ENCODE data around the gene TBC1D8B. TPM values are rescaled to one million over a fixed set of nuclear protein-coding genes. Genes with fewer than 3 reads are reported as not detected.
"Not testable (repeated sequence)": the region's sequence is repeated elsewhere in the genome, so short reads cannot be mapped to it uniquely, and the experiment has no call there.

TBC1D8B gene
- total RNA-seq, result 10 to 100 TPM in 2 of 4 donors, 1 to 10 TPM in 2; 5.3 to 27.9 (median 10.0) TPM

GRCh38 chrX:106802388-106803275, at the start of gene TBC1D8B:
Gene TBC1D8B, plus strand, starts transcription at chrX:106802673. Its CDS starts 181 bp downstream, at chrX:106802854.
- no peaks in the 10 kb centered on the region for H3K9me3 ChIP-seq
- no peaks in the 10 kb centered on the region for H3K27me3 ChIP-seq
- peak within 1 kb of the TSS; percentile 50 to 51 for H3K4me3 ChIP-seq
- peak within 1 kb of the TSS; percentile 21 to 36 for H3K27ac ChIP-seq
- H3K4me1 ChIP-seq, result no peaks in the 10 kb centered on the region
- TF ChIP-seq CTCF (IDR thresholded peaks at IDR 0.05) (peak in 1 of 4 experiments; percentile 10), POLR2A (IDR thresholded peaks at IDR 0.05) (peak; percentile 36 to 44)
- intact Hi-C loops (cut with DNase I; ENCODE audit: low total_unique reads), result no loop called here
- peak; percentile 79 to 87 for DNase-seq
- no peaks in the 10 kb centered on the region for H3K36me3 ChIP-seq

GRCh38 chrX:106769288-106769687, 33.2 kb upstream of the TBC1D8B start:
- H3K27me3 ChIP-seq; DNase-seq; H3K4me1 ChIP-seq; H3K9me3 ChIP-seq; H3K27ac ChIP-seq; H3K36me3 ChIP-seq; intact Hi-C loops (cut with DNase I; ENCODE audit: low total_unique reads); H3K4me3 ChIP-seq: not testable (repeated sequence)

GRCh38 chrX:106774981-106775380, 27.5 kb upstream of the TBC1D8B start:
- Histone ChIP-seq H3K27ac (no peak overlapping the region), H3K4me1 (no peaks in the 10 kb centered on the region), H3K9me3 (no peaks in the 10 kb centered on the region), H3K36me3 (no peaks in the 10 kb centered on the region), H3K27me3 (peaks cover 0 to 4% of the 10 kb centered on the region in 2 donors), H3K4me3 (no peak overlapping the region)
- intact Hi-C loops (cut with DNase I; ENCODE audit: low total_unique reads), result no loop called here
- DNase-seq, result no peak
- TF ChIP-seq CTCF (IDR thresholded peaks at IDR 0.05) (no peak), POLR2A (IDR thresholded peaks at IDR 0.05) (no peak)

- Histone ChIP-seq H3K4me1 (no peaks in the 10 kb centered on the region), H3K9me3 (no peaks in the 10 kb centered on the region), H3K4me3 (no peak overlapping the region), H3K27me3 (peaks cover 0 to 1% of the 10 kb centered on the region in 2 donors), H3K27ac (no peak overlapping the region), H3K36me3 (no peaks in the 10 kb centered on the region)
- TF ChIP-seq CTCF (IDR thresholded peaks at IDR 0.05) (no peak), POLR2A (IDR thresholded peaks at IDR 0.05) (no peak)
- DNase-seq, result no peak
- intact Hi-C loops (cut with DNase I; ENCODE audit: low total_unique reads), result no loop called here
Observed at GRCh38 chrX:106780264-106780663, 22.2 kb upstream of the TBC1D8B start.

- H3K9me3 ChIP-seq, result no peaks in the 10 kb centered on the region
- H3K27ac ChIP-seq, result no peak overlapping the region
- no peaks in the 10 kb centered on the region for H3K36me3 ChIP-seq
- no peaks in the 10 kb centered on the region for H3K4me1 ChIP-seq
- TF ChIP-seq POLR2A (IDR thresholded peaks at IDR 0.05), result no peak
- TF ChIP-seq CTCF (IDR thresholded peaks at IDR 0.05), result no peak
- intact Hi-C loops (cut with DNase I; ENCODE audit: low total_unique reads), result no loop called here
- no peak overlapping the region for H3K4me3 ChIP-seq
- peaks cover 0 to 7% of the 10 kb centered on the region in 2 donors for H3K27me3 ChIP-seq
- DNase-seq, result no peak
Observed at GRCh38 chrX:106780664-106781377, 21.7 kb upstream of the TBC1D8B start.

All from uterus (tissue), 4 donors.